ENCODE measurements around the gene CLSTN1.

CLSTN1 gene

DNA sequence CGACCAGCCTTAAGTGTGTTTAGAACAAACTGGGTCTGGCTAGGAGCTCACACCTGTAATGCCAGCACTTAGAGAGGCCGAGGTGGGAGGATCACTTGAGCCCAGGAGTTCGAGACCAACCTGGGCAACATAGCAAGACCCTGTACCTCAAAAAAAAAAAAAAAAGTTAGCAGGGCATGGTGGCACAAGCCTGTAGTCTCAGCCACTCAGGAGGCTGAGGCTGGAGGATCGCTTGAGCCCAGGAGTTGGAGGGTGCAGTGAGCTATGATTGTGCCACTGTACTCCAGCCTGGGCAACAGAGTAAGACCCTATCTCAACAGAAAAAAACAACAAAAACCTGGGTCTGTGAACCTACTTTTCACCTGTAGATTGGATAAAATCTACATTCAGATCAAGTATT lies 117.6 kb downstream of the CLSTN1 start (continued):
- TF ChIP-seq, protein P1, sequence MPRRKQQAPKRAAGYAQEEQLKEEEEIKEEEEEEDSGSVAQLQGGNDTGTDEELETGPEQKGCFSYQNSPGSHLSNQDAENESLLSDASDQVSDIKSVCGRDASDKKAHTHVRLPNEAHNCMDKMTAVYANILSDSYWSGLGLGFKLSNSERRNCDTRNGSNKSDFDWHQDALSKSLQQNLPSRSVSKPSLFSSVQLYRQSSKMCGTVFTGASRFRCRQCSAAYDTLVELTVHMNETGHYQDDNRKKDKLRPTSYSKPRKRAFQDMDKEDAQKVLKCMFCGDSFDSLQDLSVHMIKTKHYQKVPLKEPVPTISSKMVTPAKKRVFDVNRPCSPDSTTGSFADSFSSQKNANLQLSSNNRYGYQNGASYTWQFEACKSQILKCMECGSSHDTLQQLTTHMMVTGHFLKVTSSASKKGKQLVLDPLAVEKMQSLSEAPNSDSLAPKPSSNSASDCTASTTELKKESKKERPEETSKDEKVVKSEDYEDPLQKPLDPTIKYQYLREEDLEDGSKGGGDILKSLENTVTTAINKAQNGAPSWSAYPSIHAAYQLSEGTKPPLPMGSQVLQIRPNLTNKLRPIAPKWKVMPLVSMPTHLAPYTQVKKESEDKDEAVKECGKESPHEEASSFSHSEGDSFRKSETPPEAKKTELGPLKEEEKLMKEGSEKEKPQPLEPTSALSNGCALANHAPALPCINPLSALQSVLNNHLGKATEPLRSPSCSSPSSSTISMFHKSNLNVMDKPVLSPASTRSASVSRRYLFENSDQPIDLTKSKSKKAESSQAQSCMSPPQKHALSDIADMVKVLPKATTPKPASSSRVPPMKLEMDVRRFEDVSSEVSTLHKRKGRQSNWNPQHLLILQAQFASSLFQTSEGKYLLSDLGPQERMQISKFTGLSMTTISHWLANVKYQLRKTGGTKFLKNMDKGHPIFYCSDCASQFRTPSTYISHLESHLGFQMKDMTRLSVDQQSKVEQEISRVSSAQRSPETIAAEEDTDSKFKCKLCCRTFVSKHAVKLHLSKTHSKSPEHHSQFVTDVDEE (CRISPR knock-in tag; IDR thresholded peaks at IDR 0.05): no peak
- TF ChIP-seq ZNF565 (CRISPR knock-in tag; conservative IDR thresholded peaks at IDR 0.05; ENCODE audit: low read depth): no peak
- no peak for TF ChIP-seq ZNF8 (CRISPR knock-in tag; IDR thresholded peaks at IDR 0.05)

DNA sequence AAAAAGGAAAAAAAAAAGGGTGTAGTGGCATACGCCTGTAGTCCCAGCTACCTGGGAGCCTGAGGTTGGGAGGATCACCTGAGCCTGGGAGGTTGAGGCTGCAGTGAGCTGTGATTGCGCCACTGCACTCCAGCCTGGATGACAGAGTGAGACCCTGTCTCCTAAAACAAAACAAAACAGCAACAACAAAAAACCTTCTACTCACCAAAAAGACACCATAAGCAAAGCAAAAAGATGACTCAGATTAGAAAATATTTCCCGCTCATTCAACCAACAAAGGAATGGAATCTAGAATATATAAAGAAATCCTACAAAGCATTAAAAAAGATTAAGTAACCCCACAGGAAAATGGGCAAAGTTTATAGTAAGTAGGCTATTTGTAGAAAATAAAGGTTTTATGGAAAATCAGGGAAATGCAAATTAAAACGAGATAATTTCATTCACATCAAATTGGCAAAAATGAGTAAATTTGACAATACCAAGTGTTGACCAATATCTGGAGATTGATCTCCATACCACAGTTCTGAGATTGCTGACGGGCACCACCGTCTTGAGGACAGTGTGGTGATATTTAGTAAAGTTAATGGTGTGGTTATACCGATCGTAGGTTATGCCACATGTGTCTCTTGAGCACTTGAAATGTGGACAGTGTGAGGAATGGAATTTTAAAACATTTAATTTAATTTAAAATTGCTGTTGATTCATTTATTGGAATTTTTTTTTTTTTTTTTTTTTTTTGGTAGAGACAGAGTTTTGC lies 118.2 kb downstream of the CLSTN1 start:
- TF ChIP-seq ZNF8 (CRISPR knock-in tag; IDR thresholded peaks at IDR 0.05): no peak
- TF ChIP-seq, protein P1 (CRISPR knock-in tag; IDR thresholded peaks at IDR 0.05): no peak
- no peak for TF ChIP-seq CSDC2 (CRISPR knock-in tag; IDR thresholded peaks at IDR 0.05)
- TF ChIP-seq, protein P2, sequence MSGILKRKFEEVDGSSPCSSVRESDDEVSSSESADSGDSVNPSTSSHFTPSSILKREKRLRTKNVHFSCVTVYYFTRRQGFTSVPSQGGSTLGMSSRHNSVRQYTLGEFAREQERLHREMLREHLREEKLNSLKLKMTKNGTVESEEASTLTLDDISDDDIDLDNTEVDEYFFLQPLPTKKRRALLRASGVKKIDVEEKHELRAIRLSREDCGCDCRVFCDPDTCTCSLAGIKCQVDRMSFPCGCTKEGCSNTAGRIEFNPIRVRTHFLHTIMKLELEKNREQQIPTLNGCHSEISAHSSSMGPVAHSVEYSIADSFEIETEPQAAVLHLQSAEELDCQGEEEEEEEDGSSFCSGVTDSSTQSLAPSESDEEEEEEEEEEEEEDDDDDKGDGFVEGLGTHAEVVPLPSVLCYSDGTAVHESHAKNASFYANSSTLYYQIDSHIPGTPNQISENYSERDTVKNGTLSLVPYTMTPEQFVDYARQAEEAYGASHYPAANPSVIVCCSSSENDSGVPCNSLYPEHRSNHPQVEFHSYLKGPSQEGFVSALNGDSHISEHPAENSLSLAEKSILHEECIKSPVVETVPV (CRISPR knock-in tag; IDR thresholded peaks at IDR 0.05): no peak
- TF ChIP-seq OSR1 (CRISPR knock-in tag; IDR thresholded peaks at IDR 0.05): no peak
- no peak for TF ChIP-seq GLIS3 (CRISPR knock-in tag; IDR thresholded peaks at IDR 0.05)
- no peak for TF ChIP-seq RARB (CRISPR knock-in tag; IDR thresholded peaks at IDR 0.05)
- TF ChIP-seq ARNTL (CRISPR knock-in tag; IDR thresholded peaks at IDR 0.05; ENCODE audit: borderline replicate concordance, low read depth): no peak
- TF ChIP-seq, protein P3, sequence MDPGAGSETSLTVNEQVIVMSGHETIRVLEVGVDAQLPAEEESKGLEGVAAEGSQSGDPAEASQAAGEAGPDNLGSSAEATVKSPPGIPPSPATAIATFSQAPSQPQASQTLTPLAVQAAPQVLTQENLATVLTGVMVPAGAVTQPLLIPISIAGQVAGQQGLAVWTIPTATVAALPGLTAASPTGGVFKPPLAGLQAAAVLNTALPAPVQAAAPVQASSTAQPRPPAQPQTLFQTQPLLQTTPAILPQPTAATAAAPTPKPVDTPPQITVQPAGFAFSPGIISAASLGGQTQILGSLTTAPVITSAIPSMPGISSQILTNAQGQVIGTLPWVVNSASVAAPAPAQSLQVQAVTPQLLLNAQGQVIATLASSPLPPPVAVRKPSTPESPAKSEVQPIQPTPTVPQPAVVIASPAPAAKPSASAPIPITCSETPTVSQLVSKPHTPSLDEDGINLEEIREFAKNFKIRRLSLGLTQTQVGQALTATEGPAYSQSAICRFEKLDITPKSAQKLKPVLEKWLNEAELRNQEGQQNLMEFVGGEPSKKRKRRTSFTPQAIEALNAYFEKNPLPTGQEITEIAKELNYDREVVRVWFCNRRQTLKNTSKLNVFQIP (CRISPR knock-in tag; IDR thresholded peaks at IDR 0.05; ENCODE audit: borderline replicate concordance, low read depth): no peak
- TF ChIP-seq ESRRG (CRISPR knock-in tag; IDR thresholded peaks at IDR 0.05): no peak
- TF ChIP-seq ZFP3 (CRISPR knock-in tag; IDR thresholded peaks at IDR 0.05): no peak
- no peak for TF ChIP-seq BACH2 (CRISPR knock-in tag; IDR thresholded peaks at IDR 0.05; ENCODE audit: borderline replicate concordance)
- TF ChIP-seq TCF4 (CRISPR knock-in tag; IDR thresholded peaks at IDR 0.05; ENCODE audit: borderline replicate concordance): no peak
- TF ChIP-seq, protein P4, sequence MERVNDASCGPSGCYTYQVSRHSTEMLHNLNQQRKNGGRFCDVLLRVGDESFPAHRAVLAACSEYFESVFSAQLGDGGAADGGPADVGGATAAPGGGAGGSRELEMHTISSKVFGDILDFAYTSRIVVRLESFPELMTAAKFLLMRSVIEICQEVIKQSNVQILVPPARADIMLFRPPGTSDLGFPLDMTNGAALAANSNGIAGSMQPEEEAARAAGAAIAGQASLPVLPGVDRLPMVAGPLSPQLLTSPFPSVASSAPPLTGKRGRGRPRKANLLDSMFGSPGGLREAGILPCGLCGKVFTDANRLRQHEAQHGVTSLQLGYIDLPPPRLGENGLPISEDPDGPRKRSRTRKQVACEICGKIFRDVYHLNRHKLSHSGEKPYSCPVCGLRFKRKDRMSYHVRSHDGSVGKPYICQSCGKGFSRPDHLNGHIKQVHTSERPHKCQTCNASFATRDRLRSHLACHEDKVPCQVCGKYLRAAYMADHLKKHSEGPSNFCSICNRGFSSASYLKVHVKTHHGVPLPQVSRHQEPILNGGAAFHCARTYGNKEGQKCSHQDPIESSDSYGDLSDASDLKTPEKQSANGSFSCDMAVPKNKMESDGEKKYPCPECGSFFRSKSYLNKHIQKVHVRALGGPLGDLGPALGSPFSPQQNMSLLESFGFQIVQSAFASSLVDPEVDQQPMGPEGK (CRISPR knock-in tag; IDR thresholded peaks at IDR 0.05; ENCODE audit: borderline replicate concordance): no peak
- ATAC-seq: no peak; the same call in 2 of the 3 replicates

DNA sequence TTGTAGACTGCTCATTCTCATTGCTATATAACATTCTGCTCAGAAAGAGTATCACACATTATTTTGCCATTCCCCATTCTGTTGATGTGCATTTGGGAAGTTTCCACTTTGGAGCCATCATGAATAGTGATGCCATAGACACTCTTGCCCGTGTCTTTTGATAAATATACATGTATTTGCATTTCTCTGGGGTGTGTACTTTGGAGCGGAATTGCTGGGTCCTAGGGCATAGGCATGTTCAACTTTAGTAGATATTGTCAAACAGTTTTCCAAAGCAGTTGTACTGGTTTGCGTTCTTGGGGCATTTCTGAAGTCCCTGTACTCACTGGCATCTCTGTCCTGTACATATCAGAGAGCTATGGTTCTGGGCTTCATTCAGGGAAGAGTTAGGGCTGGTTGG lies 120.1 kb downstream of the CLSTN1 start:
- TF ChIP-seq, protein P3 (CRISPR knock-in tag; IDR thresholded peaks at IDR 0.05; ENCODE audit: borderline replicate concordance, low read depth): no peak
- TF ChIP-seq RARB (CRISPR knock-in tag; IDR thresholded peaks at IDR 0.05): no peak
- TF ChIP-seq, protein P4 (CRISPR knock-in tag; IDR thresholded peaks at IDR 0.05; ENCODE audit: borderline replicate concordance): no peak
- TF ChIP-seq ISL1 (CRISPR knock-in tag; IDR thresholded peaks at IDR 0.05): no peak
- no peak for TF ChIP-seq ZFP30 (CRISPR knock-in tag; IDR thresholded peaks at IDR 0.05)
- no peak for TF ChIP-seq ZNF8 (CRISPR knock-in tag; IDR thresholded peaks at IDR 0.05)
- no peak for TF ChIP-seq ARNTL (CRISPR knock-in tag; IDR thresholded peaks at IDR 0.05; ENCODE audit: borderline replicate concordance, low read depth)
- no peak for ATAC-seq
